Spleen (tissue), 11 donors: Measurements from ENCODE around the gene ATP6V1B1. TPM values are rescaled to one million over a fixed set of nuclear protein-coding genes. Genes with fewer than 3 reads are reported as not detected.

ENCODE experiments used
- DNase-seq: peaks from one replicate; pipeline ENCODE4 v3.0.0-alpha.2; 2020
- H3K27ac ChIP-seq, 8 donors: fragments of 200-600 bp; sonication (generic) in 7 of 8; 1 replicate in 4 of 8; 2 replicates in 4 of 8; pipeline versions ENCODE4 v1.5.0 to v1.8.0; 2016 to 2021; ENCODE audit warnings: inconsistent platforms in 4 of 8, mild to moderate bottlenecking in 4 of 8, moderate library complexity in 1 of 8
- H3K27me3 ChIP-seq, 7 donors: fragments of 200-600 bp; sonication (generic) in 6 of 7; replicated peaks in 1 of 7; 1 replicate in 4 of 7; 2 replicates in 3 of 7; pipeline versions ENCODE4 v1.5.0 to v1.8.0; 2016 to 2021; ENCODE audit warnings: inconsistent platforms in 3 of 7, mild to moderate bottlenecking in 1 of 7
- H3K36me3 ChIP-seq, 6 donors: fragments of 200-600 bp; sonication (generic) in 5 of 6; 1 replicate in 4 of 6; 2 replicates in 2 of 6; pipeline versions ENCODE4 v1.5.0 to v1.8.0; 2016 to 2021; ENCODE audit warnings: inconsistent platforms in 2 of 6
- H3K4me1 ChIP-seq, 6 donors: fragments of 200-600 bp; sonication (generic) in 5 of 6; 1 replicate in 3 of 6; 2 replicates in 3 of 6; pipeline versions ENCODE4 v1.5.0 to v1.8.0; 2016 to 2021; ENCODE audit warnings: inconsistent platforms in 3 of 6
- H3K4me3 ChIP-seq, 8 donors: fragments of 200-600 bp; sonication (generic) in 7 of 8; 1 replicate in 4 of 8; 2 replicates in 4 of 8; pipeline versions ENCODE4 v1.5.0 to v1.8.0; 2016 to 2021; ENCODE audit warnings: inconsistent platforms in 4 of 8, mild to moderate bottlenecking in 4 of 8, moderate library complexity in 2 of 8
- H3K9me3 ChIP-seq, 8 donors: fragments of 200-600 bp; sonication (generic) in 7 of 8; 1 replicate in 4 of 8; 2 replicates in 4 of 8; pipeline versions ENCODE4 v1.5.0 to v1.8.0; 2016 to 2021; ENCODE audit warnings: inconsistent platforms in 4 of 8
- CTCF ChIP-seq, 11 experiments: fragments of 200-600 bp in 7 of 11; fragments of 450-650 bp in 4 of 11; sonication (generic) in 4 of 11; IDR thresholded peaks in 8 of 11; conservative IDR thresholded peaks in 3 of 11; 1 replicate in 7 of 11; 2 replicates in 4 of 11; pipeline versions ENCODE4 v1.4.0 to v1.8.0; 2016 to 2021; ENCODE audit warnings: antibody characterized with exemption in 11 of 11, inconsistent platforms in 4 of 11, mild to moderate bottlenecking in 1 of 11
- POLR2A ChIP-seq, 3 donors: fragments of 450-650 bp; IDR thresholded peaks; one replicate each; pipeline ENCODE4 v1.5.1; 2017; ENCODE audit warnings: antibody characterized with exemption in 3 of 3, mild to moderate bottlenecking in 1 of 3
- POLR2AphosphoS5 ChIP-seq, 3 donors: sonication (generic); formaldehyde crosslinking; IDR thresholded peaks; one replicate each; pipeline ENCODE4 v1.5.1; 2017; ENCODE audit warnings: antibody characterized with exemption in 3 of 3
- WGBS, 5 donors: extraction: QIAGEN DNeasy Blood & Tissue Kit in 3 of 5; methylation state at CpG; one replicate each; pipeline versions ENCODE4 v1.1.5 to v1.1.7; 2013 to 2018; 5-methylcytosine and 5-hydroxymethylcytosine counted together
- intact Hi-C: fragments of 100-400 bp; cut with DNase I; formaldehyde crosslinking; loops from one replicate; pipeline ENCODE4 v1.15.0; 2023; ENCODE audit warnings: low total_unique reads
- polyA plus RNA-seq, 3 donors: library from polyadenylated mRNA; stranded (reverse); fragments of 200-250 nt; gene quantifications; one replicate each; pipeline ENCODE4 v1.2.1, GENCODE V29; 2013
- total RNA-seq, 7 donors: library from RNA; depleted of rRNA in 3 of 7; stranded (reverse); fragments of >200 nt in 3 of 7; fragmentation: NEBNext Ultra II Directional in 4 of 7; extraction: Animal tissue kit (Norgen Biotek cat#: 25700) in 4 of 7; gene quantifications; one replicate each; pipeline versions ENCODE4 v1.1.0 to v1.2.1, GENCODE V29; 2016 to 2021
- donor health status: healthy with polysubstance abuse.
- donor health status: DM: no; HTN: no; CAD: no; lungs with moderate emphysema.
- donor health status: DM: no; HTN: no; CAD: no.
- donor health status: Bipolar disorder and iron deficiency.
- donor health status: healthy.
- donor health status: DM: no; HTN: no; CAD: no.
- donor health status: DM: yes; HTN: yes; CAD: no.

The ATP6V1B1 gene
- total and polyA plus RNA-seq, 10 donors = 0.06 to 0.11 TPM; not detected in 8

GRCh38 chr2:70949086-70949485, 13.4 kb downstream of the ATP6V1B1 start:
- H3K27ac ChIP-seq = no peak overlapping the region
- H3K4me3 ChIP-seq = no peak overlapping the region
- peaks cover 0 to 85% (median 18%) of the 10 kb centered on the region in 7 donors for H3K27me3 ChIP-seq
- H3K9me3 ChIP-seq = no peaks in the 10 kb centered on the region
- DNase-seq = no peak
- no peak for TF ChIP-seq POLR2A (IDR thresholded peaks at IDR 0.05)
- TF ChIP-seq POLR2AphosphoS5 (IDR thresholded peaks at IDR 0.05) = no peak
- no peak for TF ChIP-seq CTCF (IDR thresholded peaks at IDR 0.05 in 8 of 11, conservative IDR thresholded peaks at IDR 0.05 in 3 of 11)
- no peaks in the 10 kb centered on the region for H3K36me3 ChIP-seq
- intact Hi-C loops = loop anchor here (10.0 kb wide), 1 partner anchor 154 kb away; the partner anchor contains the start of gene FIGLA
- peaks cover 0 to 24% (median 14%) of the 10 kb centered on the region in 6 donors for H3K4me1 ChIP-seq
- WGBS, 5 donors = 78 to 88% (median 84%) methylated on average over 11 of the region's 11 CpGs

GRCh38 chr2:70954886-70955285, 19.2 kb downstream of the ATP6V1B1 start:
- Histone ChIP-seq H3K9me3 (no peaks in the 10 kb centered on the region), H3K27ac (no peak overlapping the region), H3K36me3 (no peaks in the 10 kb centered on the region), H3K4me1 (no peaks in the 10 kb centered on the region), H3K4me3 (no peak overlapping the region), H3K27me3 (peaks cover 0 to 81% (median 8%) of the 10 kb centered on the region in 7 donors)
- TF ChIP-seq POLR2A (IDR thresholded peaks at IDR 0.05) (no peak), CTCF (IDR thresholded peaks at IDR 0.05 in 8 of 11, conservative IDR thresholded peaks at IDR 0.05 in 3 of 11) (no peak), POLR2AphosphoS5 (IDR thresholded peaks at IDR 0.05) (no peak)
- intact Hi-C loops = no loop called here
- WGBS, 5 donors = 79 to 87% (median 83%) methylated on average over 7 of the region's 7 CpGs
- DNase-seq = peak; percentile 30

- Histone ChIP-seq H3K4me3 (no peak overlapping the region), H3K36me3 (no peaks in the 10 kb centered on the region), H3K9me3 (no peaks in the 10 kb centered on the region), H3K27me3 (peaks cover 0 to 83% (median 8%) of the 10 kb centered on the region in 7 donors), H3K27ac (no peak overlapping the region), H3K4me1 (no peaks in the 10 kb centered on the region)
- WGBS, 5 donors = 85 to 92% (median 89%) methylated on average over 2 of the region's 2 CpGs
- no peak for TF ChIP-seq POLR2A (IDR thresholded peaks at IDR 0.05)
- TF ChIP-seq POLR2AphosphoS5 (IDR thresholded peaks at IDR 0.05) = no peak
- no peak for TF ChIP-seq CTCF (IDR thresholded peaks at IDR 0.05 in 8 of 11, conservative IDR thresholded peaks at IDR 0.05 in 3 of 11)
- intact Hi-C loops = no loop called here
- DNase-seq = no peak
Observed at GRCh38 chr2:70956141-70956540, 20.4 kb downstream of the ATP6V1B1 start.

- no peaks in the 10 kb centered on the region for H3K36me3 ChIP-seq
- intact Hi-C loops = no loop called here
- no peaks in the 10 kb centered on the region for H3K4me1 ChIP-seq
- no peak for TF ChIP-seq POLR2AphosphoS5 (IDR thresholded peaks at IDR 0.05)
- TF ChIP-seq CTCF (IDR thresholded peaks at IDR 0.05 in 8 of 11, conservative IDR thresholded peaks at IDR 0.05 in 3 of 11) = no peak
- TF ChIP-seq POLR2A (IDR thresholded peaks at IDR 0.05) = no peak
- no peak overlapping the region for H3K27ac ChIP-seq
- peaks cover 0 to 89% (median 5%) of the 10 kb centered on the region in 7 donors for H3K27me3 ChIP-seq
- H3K4me3 ChIP-seq = no peak overlapping the region
- 59 to 83% (median 83%) methylated on average over 2 to 6 of the region's 6 CpGs for WGBS, 5 donors
- no peak for DNase-seq
- H3K9me3 ChIP-seq = no peaks in the 10 kb centered on the region
Observed at GRCh38 chr2:70957798-70958197, 22.1 kb downstream of the ATP6V1B1 start.
